T-cell (primary cell): ENCODE measurements around the gene SENP8. TPM values are rescaled to one million over a fixed set of nuclear protein-coding genes. Genes with fewer than 3 reads are reported as not detected.
"Not testable (repeated sequence)": the region's sequence is repeated elsewhere in the genome, so short reads cannot be mapped to it uniquely, and the experiment has no call there.

ENCODE experiments used
- ATAC-seq, 4 experiments: fragments of 200-7000 bp in 3 of 4; fragments of 150-1000 bp in 1 of 4; cut with Tn5 transposase; replicated peaks in 1 of 4; 1 replicate in 3 of 4; 2 replicates in 1 of 4; pipeline ENCODE4 v1.10.0; 2021; ENCODE audit warnings: moderate library complexity in 3 of 4, mild to moderate bottlenecking in 2 of 4, moderate number of reproducible peaks in 1 of 4
- CTCF ChIA-PET, 2 donors: fragments of 300-600 bp; sonication (Branson Sonifier 250); formaldehyde crosslinking; loops; one replicate each; lab custom pipeline; 2022; ENCODE audit warnings: antibody characterized with exemption in 2 of 2; lab: Charles Lee
- POLR2A ChIA-PET, 2 donors: fragments of 300-600 bp; sonication (Branson Sonifier 250); formaldehyde crosslinking; loops; one replicate each; lab custom pipeline; 2022; ENCODE audit warnings: antibody characterized with exemption in 2 of 2; lab: Charles Lee
- DNase-seq, 35 experiments: peaks; one replicate each; pipeline versions ENCODE4 v3.0.0 to v3.0.0-alpha.2; 2013 to 2023
- H3K27ac ChIP-seq: one replicate; pipeline ENCODE4 v1.5.1; 2013; ENCODE audit warnings: low read length
- H3K27me3 ChIP-seq, 2 experiments: replicated peaks in 1 of 2; 1 replicate in 1 of 2; 2 replicates in 1 of 2; pipeline versions ENCODE4 v1.6.1 to v1.7.0; 2013; ENCODE audit warnings: low read length in 1 of 2, mixed read lengths in 1 of 2; ENCODE audit not compliant: control insufficient read depth in 2 of 2, insufficient read depth in 2 of 2; ENCODE audit errors: extremely low read depth in 1 of 2
- H3K36me3 ChIP-seq, 2 donors: 1 replicate in 1 of 2; 2 replicates in 1 of 2; pipeline versions ENCODE4 v1.6.1 to v1.7.0; 2013; ENCODE audit warnings: low read length in 1 of 2; ENCODE audit not compliant: control insufficient read depth in 2 of 2, insufficient read depth in 1 of 2; ENCODE audit errors: extremely low read depth in 1 of 2
- H3K4me1 ChIP-seq, 2 experiments: 1 replicate in 1 of 2; 2 replicates in 1 of 2; pipeline versions ENCODE4 v1.6.1 to v1.7.0; 2013; ENCODE audit warnings: low read length in 2 of 2, mixed read lengths in 1 of 2; ENCODE audit not compliant: insufficient read depth in 2 of 2, control insufficient read depth in 1 of 2; ENCODE audit errors: extremely low read depth in 1 of 2
- H3K4me3 ChIP-seq, 2 donors: 1 replicate in 1 of 2; 2 replicates in 1 of 2; pipeline versions ENCODE4 v1.5.1 to v1.7.0; 2013; ENCODE audit warnings: mild to moderate bottlenecking in 2 of 2, low read length in 1 of 2, moderate library complexity in 1 of 2; ENCODE audit not compliant: control insufficient read depth in 1 of 2; ENCODE audit errors: extremely low read depth in 1 of 2
- H3K9me3 ChIP-seq: 2 replicates; pipeline ENCODE4 v1.7.0; 2013
- H3K27ac Mint-ChIP-seq, 2 donors: one replicate each; pipeline ENCODE4 v1.8.0; 2020 to 2021; ENCODE audit warnings: mild to moderate bottlenecking in 2 of 2, mixed read lengths in 2 of 2
- H3K27me3 Mint-ChIP-seq, 2 donors: one replicate each; pipeline ENCODE4 v1.8.0; 2021 to 2022; ENCODE audit warnings: mixed read lengths in 2 of 2
- H3K36me3 Mint-ChIP-seq: one replicate; pipeline ENCODE4 v1.8.0; 2021; ENCODE audit warnings: mixed read lengths
- H3K4me1 Mint-ChIP-seq, 3 donors: one replicate each; pipeline ENCODE4 v1.8.0; 2020 to 2022; ENCODE audit warnings: mixed read lengths in 3 of 3, mild to moderate bottlenecking in 1 of 3
- H3K4me3 Mint-ChIP-seq, 3 donors: one replicate each; pipeline ENCODE4 v1.8.0; 2020 to 2022; ENCODE audit warnings: mild to moderate bottlenecking in 3 of 3, mixed read lengths in 3 of 3, moderate library complexity in 3 of 3
- H3K9me3 Mint-ChIP-seq, 3 donors: one replicate each; pipeline ENCODE4 v1.8.0; 2020 to 2022; ENCODE audit warnings: mixed read lengths in 3 of 3
- WGBS: methylation state at CpG from one replicate; pipeline ENCODE4 v1.1.5; 2013; ENCODE audit warnings: missing lambda C conversion rate; ENCODE audit not compliant: insufficient coverage; 5-methylcytosine and 5-hydroxymethylcytosine counted together
- total RNA-seq, 35 experiments: library from RNA in 6 of 35; stranded (reverse) in 6 of 35; fragments of 120-200 nt in 1 of 35; gene quantifications; one replicate each; pipeline versions ENCODE4 v1.2.1 to v1.2.4 and lab custom pipeline; 2013 to 2026

The SENP8 gene
- total RNA-seq, 5 donors from 2014 or later (not counting 1 experiment from before 2014, with no cell fraction given), result 0.40 to 1.9 (median 1.3) TPM

- DNase-seq, H3K4me1 Mint-ChIP-seq, H3K4me3 Mint-ChIP-seq, H3K36me3 ChIP-seq, H3K27ac Mint-ChIP-seq, H3K9me3 Mint-ChIP-seq, H3K27me3 Mint-ChIP-seq, H3K27ac ChIP-seq, H3K36me3 Mint-ChIP-seq, H3K4me1 ChIP-seq, ATAC-seq, POLR2A ChIA-PET, CTCF ChIA-PET, H3K4me3 ChIP-seq, H3K9me3 ChIP-seq: not testable (repeated sequence)
- H3K27me3 ChIP-seq, result peaks cover 0 to 57% of the 10 kb centered on the region in 2 experiments
- 83% methylated on average over 10 of the region's 10 CpGs for WGBS
These were observed 53.8 kb downstream of the SENP8 start for GRCh38 chr15:72171978-72172377.

DNA sequence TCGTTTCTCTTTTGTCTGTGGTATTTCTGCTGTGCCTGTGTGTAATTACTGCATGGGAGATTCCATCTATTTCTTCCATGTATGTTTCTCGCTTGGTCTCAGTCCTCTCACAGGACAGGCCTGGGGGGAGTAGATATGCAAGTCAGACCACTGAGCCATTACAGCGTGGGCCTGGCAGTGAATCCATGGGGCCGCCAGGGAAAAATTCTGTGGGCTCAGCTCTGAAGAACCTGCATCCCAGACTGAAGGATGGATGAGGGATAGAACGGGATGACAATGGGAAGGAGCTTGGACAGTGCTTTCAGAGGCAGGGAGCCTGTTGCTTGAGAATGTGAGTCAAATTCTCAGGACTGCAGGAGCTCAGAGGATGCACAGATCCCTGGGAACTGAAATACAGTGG is 54.6 kb downstream of the SENP8 start:
- no peaks in the 10 kb centered on the region for H3K9me3 ChIP-seq
- no peaks in the 10 kb centered on the region for H3K36me3 ChIP-seq
- peaks cover 7 to 8% of the 10 kb centered on the region in 2 experiments for H3K4me1 ChIP-seq
- Mint-ChIP-seq H3K4me1 (peaks cover 5 to 7% (median 6%) of the 10 kb centered on the region in 3 donors), H3K27me3 (peaks cover 5 to 9% of the 10 kb centered on the region in 2 donors), H3K9me3 (no peaks in the 10 kb centered on the region), H3K36me3 (no peaks in the 10 kb centered on the region), H3K27ac (no peak overlapping the region), H3K4me3 (no peak overlapping the region)
- POLR2A ChIA-PET, result no interaction called here
- H3K27ac ChIP-seq, result no peak overlapping the region
- DNase-seq (no peak), ATAC-seq (no peak)
- no peak overlapping the region for H3K4me3 ChIP-seq
- WGBS, result 83% methylated on average over 5 of the region's 5 CpGs
- H3K27me3 ChIP-seq, result peaks cover 0 to 49% of the 10 kb centered on the region in 2 experiments
- CTCF ChIA-PET, result no interaction called here

- Histone ChIP-seq H3K27me3 (peaks cover 0 to 45% of the 10 kb centered on the region in 2 experiments), H3K27ac (no peak overlapping the region), H3K4me3 (no peak overlapping the region), H3K36me3 (no peaks in the 10 kb centered on the region), H3K9me3 (no peaks in the 10 kb centered on the region), H3K4me1 (peaks cover 2 to 5% of the 10 kb centered on the region in 2 experiments)
- ATAC-seq (no peak), DNase-seq (no peak)
- Mint-ChIP-seq H3K27me3 (peaks cover 3 to 9% of the 10 kb centered on the region in 2 donors), H3K4me3 (no peak overlapping the region), H3K36me3 (no peaks in the 10 kb centered on the region), H3K9me3 (no peaks in the 10 kb centered on the region), H3K27ac (no peak overlapping the region), H3K4me1 (peaks cover under 1% of the 10 kb centered on the region in 3 donors)
- ChIA-PET CTCF (no interaction called here), POLR2A (no interaction called here)
- 86% methylated on average over 3 of the region's 6 CpGs for WGBS
These were observed 55.2 kb downstream of the SENP8 start for GRCh38 chr15:72173401-72173800.

DNA sequence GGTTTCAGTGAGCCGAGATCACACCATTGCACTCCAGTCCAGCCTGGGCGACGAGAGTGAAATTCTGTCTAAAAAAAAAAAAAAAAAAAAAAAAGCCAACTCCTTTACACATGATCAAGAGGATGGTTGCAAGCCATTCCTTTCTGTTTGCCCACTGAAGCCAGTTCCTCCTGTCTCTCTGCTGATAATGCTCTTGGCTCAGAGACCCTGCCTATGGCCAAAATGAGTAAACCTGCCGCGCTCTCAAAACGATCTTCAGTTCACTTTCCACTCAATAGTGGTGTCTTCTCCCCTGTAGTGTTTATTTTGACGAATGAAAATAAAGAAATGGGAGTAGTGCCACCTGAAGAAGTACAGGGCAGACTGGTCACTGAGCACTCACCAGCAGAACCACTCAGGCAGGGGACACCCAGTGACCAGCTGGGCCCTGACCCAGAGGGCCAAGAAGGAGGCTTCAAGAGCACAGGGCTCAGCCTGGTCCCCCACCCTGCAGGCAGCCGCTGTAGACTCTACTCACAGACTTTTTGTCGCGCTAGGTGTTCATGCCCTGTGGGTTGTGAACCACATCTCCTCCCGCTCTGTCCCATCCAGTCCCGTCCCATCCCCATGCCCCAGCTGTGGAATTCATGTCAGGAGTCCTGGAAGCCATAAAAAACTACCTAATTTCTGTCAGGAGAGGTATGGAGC is 55.8 kb downstream of the SENP8 start:
- Histone ChIP-seq H3K36me3 (no peaks in the 10 kb centered on the region), H3K4me3 (no peak overlapping the region), H3K27me3 (peaks cover 0 to 42% of the 10 kb centered on the region in 2 experiments), H3K27ac (no peak overlapping the region), H3K9me3 (no peaks in the 10 kb centered on the region), H3K4me1 (no peaks in the 10 kb centered on the region)
- ChIA-PET CTCF (no interaction called here), POLR2A (no interaction called here)
- no peak overlapping the region for H3K4me3 Mint-ChIP-seq
- DNase-seq (no peak), ATAC-seq (no peak)
- WGBS, result no CpG with 5 or more reads among the region's 12 CpGs
- H3K36me3 Mint-ChIP-seq, result no peaks in the 10 kb centered on the region
- H3K4me1 Mint-ChIP-seq, result no peaks in the 10 kb centered on the region
- H3K27ac Mint-ChIP-seq, result no peak overlapping the region
- H3K27me3 Mint-ChIP-seq, result peaks cover 3 to 9% of the 10 kb centered on the region in 2 donors
- no peaks in the 10 kb centered on the region for H3K9me3 Mint-ChIP-seq

- WGBS, result 23% methylated on average over 4 of the region's 5 CpGs
- ATAC-seq (no peak), DNase-seq (no peak)
- H3K9me3 Mint-ChIP-seq, result no peaks in the 10 kb centered on the region
- H3K4me3 ChIP-seq, result no peak overlapping the region
- peaks cover 0 to 39% of the 10 kb centered on the region in 2 experiments for H3K27me3 ChIP-seq
- ChIA-PET CTCF (no interaction called here), POLR2A (no interaction called here)
- no peak overlapping the region for H3K27ac ChIP-seq
- H3K9me3 ChIP-seq, result no peaks in the 10 kb centered on the region
- H3K36me3 Mint-ChIP-seq, result no peaks in the 10 kb centered on the region
- peaks cover 3 to 9% of the 10 kb centered on the region in 2 donors for H3K27me3 Mint-ChIP-seq
- no peaks in the 10 kb centered on the region for H3K4me1 Mint-ChIP-seq
- no peak overlapping the region for H3K27ac Mint-ChIP-seq
- H3K36me3 ChIP-seq, result no peaks in the 10 kb centered on the region
- no peaks in the 10 kb centered on the region for H3K4me1 ChIP-seq
- H3K4me3 Mint-ChIP-seq, result no peak overlapping the region
These were observed 56.5 kb downstream of the SENP8 start for GRCh38 chr15:72174551-72175165.

- H3K27me3 ChIP-seq, result peaks cover 0 to 42% of the 10 kb centered on the region in 2 experiments
- ChIA-PET CTCF (no interaction called here), POLR2A (no interaction called here)
- WGBS, result 89% methylated on average over 13 of the region's 15 CpGs
- H3K9me3 ChIP-seq, result no peaks in the 10 kb centered on the region
- Mint-ChIP-seq H3K4me1 (no peaks in the 10 kb centered on the region), H3K36me3 (no peaks in the 10 kb centered on the region), H3K4me3 (no peak overlapping the region), H3K27ac (no peak overlapping the region), H3K9me3 (no peaks in the 10 kb centered on the region), H3K27me3 (peaks cover 3 to 9% of the 10 kb centered on the region in 2 donors)
- no peaks in the 10 kb centered on the region for H3K36me3 ChIP-seq
- no peak for ATAC-seq
- no peak overlapping the region for H3K4me3 ChIP-seq
- DNase-seq, result no peak
- H3K27ac ChIP-seq, result no peak overlapping the region
- H3K4me1 ChIP-seq, result no peaks in the 10 kb centered on the region
These were observed 57.2 kb downstream of the SENP8 start for GRCh38 chr15:72175186-72176044.
